ENCODE results near the gene ASPSCR1. TPM values are rescaled to one million over a fixed set of nuclear protein-coding genes. Genes with fewer than 3 reads are reported as not detected.

The ASPSCR1 gene
- total and polyA plus RNA-seq, 9 of the 15 experiments (the other 6 are each of a cell fraction or from before 2014, with no cell fraction given) = 0.90 to 36.9 (median 11.6) TPM

- 0 out of 2 replicates have a peak, but pooled peaks have one; percentile 34 for TF ChIP-seq ZNF76 (CRISPR knock-in tag; IDR thresholded peaks at IDR 0.05; ENCODE audit: borderline replicate concordance)
- peak; percentile 43 for TF ChIP-seq PHF20 (IDR thresholded peaks at IDR 0.05; ENCODE audit: partially characterized antibody)
- TF ChIP-seq HNRNPL (IDR thresholded peaks at IDR 0.05; ENCODE audit: low read depth, low read length) = 0 out of 2 replicates have a peak, but pooled peaks have one; percentile 10
- TF ChIP-seq MTA3 (IDR thresholded peaks at IDR 0.05; ENCODE audit: borderline replicate concordance) = 0 out of 2 replicates have a peak, but pooled peaks have one; percentile 73
- no peak for TF ChIP-seq SMARCE1 (IDR thresholded peaks at IDR 0.05)
- TF ChIP-seq CREBBP (IDR thresholded peaks at IDR 0.05; ENCODE audit: low read depth, low read length) = no peak
- 0 out of 2 replicates have a peak, but pooled peaks have one; percentile 45 for TF ChIP-seq STAT6 (CRISPR knock-in tag; IDR thresholded peaks at IDR 0.05)
- peak; percentile 25 for TF ChIP-seq HNRNPLL (IDR thresholded peaks at IDR 0.05; ENCODE audit: low read depth, low read length, poor library complexity, severe bottlenecking)
- TF ChIP-seq YY1 (IDR thresholded peaks at IDR 0.05; ENCODE audit: borderline replicate concordance in 1 of 3, control insufficient read depth in 1 of 3, extremely low read depth in 1 of 3, insufficient read depth in 3 of 3, insufficient read length in 1 of 3, insufficient replicate concordance in 2 of 3, low read depth in 1 of 3, low read length in 2 of 3) = peak in 2 of 3 experiments; percentile 39 to 52
- peak; percentile 72; the same call in 1 of the 2 replicates for TF ChIP-seq ZNF316 (IDR thresholded peaks at IDR 0.05)
- TF ChIP-seq POLR3A (IDR thresholded peaks at IDR 0.05; ENCODE audit: borderline replicate concordance, extremely low read depth, insufficient read depth, insufficient read length) = no peak
- TF ChIP-seq MAX (CRISPR knock-in tag; IDR thresholded peaks at IDR 0.05) = peak; percentile 66
- peak; percentile 71 for TF ChIP-seq CREM (IDR thresholded peaks at IDR 0.05; ENCODE audit: low read depth)
- TF ChIP-seq ZFP91 (CRISPR knock-in tag; IDR thresholded peaks at IDR 0.05) = no peak
- TF ChIP-seq JUND (IDR thresholded peaks at IDR 0.05; ENCODE audit: borderline replicate concordance, low read depth, low read length) = peak; percentile 34; the same call in 1 of the 2 replicates
- TF ChIP-seq JUND (tag; IDR thresholded peaks at IDR 0.05; ENCODE audit: borderline replicate concordance, low read depth, low read length) = no peak; the same call in 2 of the 3 replicates
- no peak for TF ChIP-seq SNAPC5 (CRISPR knock-in tag; IDR thresholded peaks at IDR 0.05)
- TF ChIP-seq CHAMP1 (IDR thresholded peaks at IDR 0.05) = no peak
- TF ChIP-seq FOXA1 (IDR thresholded peaks at IDR 0.05; ENCODE audit: borderline replicate concordance) = no peak
Observed at GRCh38 chr17:82030470-82031302, 53.3 kb downstream of the ASPSCR1 start (continued).

All from K562 (cell line).